A549 (cell line): ENCODE measurements around the gene PPP1R14D. TPM values are rescaled to one million over a fixed set of nuclear protein-coding genes. Genes with fewer than 3 reads are reported as not detected.

ENCODE experiments used
- ATAC-seq, 2 experiments: fragments of 200-7000 bp in 1 of 2; fragments of >200 bp in 1 of 2; cut with Nextera tagmentation in 1 of 2; cut with Tn5 transposase in 1 of 2; 3 replicates each; pipeline versions ENCODE4 v1.8.0 to v1.9.1; 2018 to 2020; ENCODE audit warnings: mild to moderate bottlenecking in 1 of 2, moderate library complexity in 1 of 2
- CTCF ChIA-PET: fragments of 300-600 bp; sonication (Branson Sonifier 250); formaldehyde crosslinking; extraction: SDS; loops from one replicate; lab custom pipeline; 2021; ENCODE audit warnings: antibody characterized with exemption, inconsistent platforms; lab: Yijun Ruan, JAX
- POLR2A ChIA-PET: fragments of 350-600 bp; formaldehyde crosslinking; extraction: SDS; loops from one replicate; lab custom pipeline; 2021; ENCODE audit warnings: antibody characterized with exemption, inconsistent platforms; lab: Yijun Ruan, JAX
- DNase-seq, 2 experiments: peaks; one replicate each; pipeline versions ENCODE4 v3.0.0 to v3.0.0-alpha.2; 2011 to 2016; ENCODE audit warnings: low read depth in 1 of 2, low spot score in 1 of 2
- FAIRE-seq: peaks from 2 replicates; lab custom pipeline; 2011; peaks lifted over from hg19 to GRCh38; lab: Jason Lieb, UNC
- H3K27ac ChIP-seq, 2 experiments: fragments of >200 bp; sonication (Bioruptor Twin); formaldehyde crosslinking; 3 replicates each; pipeline ENCODE4 v1.5.1; 2016 to 2017
- H3K4me1 ChIP-seq: fragments of >200 bp; sonication (Bioruptor Twin); formaldehyde crosslinking; 3 replicates; pipeline ENCODE4 v1.6.1; 2016
- H3K4me2 ChIP-seq: fragments of >200 bp; sonication (Bioruptor Twin); formaldehyde crosslinking; 3 replicates; pipeline ENCODE4 v1.6.1; 2016
- H3K4me3 ChIP-seq: fragments of >200 bp; sonication (Bioruptor Twin); formaldehyde crosslinking; 3 replicates; pipeline ENCODE4 v1.5.1; 2016
- H3K9me3 ChIP-seq: fragments of >200 bp; sonication (Bioruptor Twin); formaldehyde crosslinking; 3 replicates; pipeline ENCODE4 v1.6.1; 2016
- BCL3 ChIP-seq: fragments of >200 bp; sonication (Bioruptor Twin); formaldehyde crosslinking; IDR thresholded peaks from 3 replicates; pipeline ENCODE4 v1.6.1; 2016
- CBX8 ChIP-seq: fragments of 200-600 bp; sonication (generic); IDR thresholded peaks from 2 replicates; pipeline ENCODE4 v1.6.1; 2016
- CHD2 ChIP-seq: fragments of 150-350 bp; IDR thresholded peaks from 2 replicates; pipeline ENCODE4 v1.6.1; 2014; ENCODE audit warnings: low read length; ENCODE audit not compliant: partially characterized antibody
- ELK1 ChIP-seq: fragments of 150-350 bp; IDR thresholded peaks from 2 replicates; pipeline ENCODE4 v1.6.1; 2014; ENCODE audit warnings: low read depth, mild to moderate bottlenecking, low read length
- EP300 ChIP-seq, 2 experiments: fragments of >200 bp; sonication (Bioruptor Twin); formaldehyde crosslinking; IDR thresholded peaks; 2 replicates in 1 of 2; 3 replicates in 1 of 2; pipeline ENCODE4 v1.6.1; 2016 to 2017
- FOSL2 ChIP-seq, 2 experiments: fragments of 450-650 bp in 1 of 2; fragments of >200 bp in 1 of 2; sonication (Bioruptor Twin) in 1 of 2; formaldehyde crosslinking; IDR thresholded peaks; 2 replicates each; pipeline versions ENCODE4 v1.5.0 to v1.6.1; 2016 to 2020; ENCODE audit warnings: mild to moderate bottlenecking in 1 of 2, moderate library complexity in 1 of 2
- HES2 ChIP-seq: fragments of >200 bp; sonication (Bioruptor Twin); formaldehyde crosslinking; IDR thresholded peaks from 2 replicates; pipeline ENCODE4 v1.6.1; 2016
- HOXB13 ChIP-seq: fragments of 250-450 bp; sonication (Bioruptor Pico); IDR thresholded peaks from 2 replicates; pipeline ENCODE4 v1.5.0; 2020; ENCODE audit warnings: low read depth, mild to moderate bottlenecking, moderate library complexity
- MAZ ChIP-seq: fragments of 150-350 bp; IDR thresholded peaks from 2 replicates; pipeline ENCODE4 v1.6.1; 2014; ENCODE audit warnings: antibody characterized with exemption, low read depth, low read length, borderline replicate concordance
- NR3C1 ChIP-seq: fragments of >200 bp; sonication (Bioruptor Twin); formaldehyde crosslinking; IDR thresholded peaks from 3 replicates; pipeline ENCODE4 v1.6.1; 2017
- POLR2AphosphoS2 ChIP-seq: conservative IDR thresholded peaks from 2 replicates; pipeline ENCODE4 v1.6.1; 2012; ENCODE audit warnings: low read length, improper control_type of control experiment, inconsistent platforms
- RCOR1 ChIP-seq: fragments of 150-350 bp; IDR thresholded peaks from 2 replicates; pipeline ENCODE4 v1.6.1; 2014; ENCODE audit warnings: antibody characterized with exemption, low read length, low read depth
- USF2 ChIP-seq: fragments of 450-650 bp; IDR thresholded peaks from 2 replicates; pipeline ENCODE4 v1.6.1; 2014; ENCODE audit warnings: antibody characterized with exemption
- ZC3H11A ChIP-seq: fragments of 450-650 bp; IDR thresholded peaks from 2 replicates; pipeline ENCODE4 v1.6.1; 2014; ENCODE audit warnings: antibody characterized with exemption, mild to moderate bottlenecking
- WGBS: methylation state at CpG from one replicate; pipeline ENCODE4 v1.1.6; 2017; ENCODE audit errors: missing lambda C conversion rate; 5-methylcytosine and 5-hydroxymethylcytosine counted together
- polyA plus RNA-seq, 4 experiments: library from polyadenylated mRNA; depleted of rRNA in 3 of 4; stranded (reverse); fragments of >200 nt; fragmentation: RNase III in 1 of 4; extraction: RNeasy Plus Mini Kit Qiagen cat#74134 plus additional on column Dnase treatment in 1 of 4; gene quantifications; 2 replicates in 3 of 4; 3 replicates in 1 of 4; pipeline ENCODE4 v1.2.3, GENCODE V29; 2011 to 2017

The PPP1R14D gene
- polyA plus RNA-seq, 2 of the 4 experiments (the other 2 are of a cell fraction) = 0.21 to 1.1 TPM

GRCh38 chr15:40845511-40846284 lies 17.2 kb upstream of the PPP1R14D start:
- no peak for DNase-seq
- peak overlapping the region in 1 of 2 experiments; percentile 21; a peak in 1 of 6 replicates for H3K27ac ChIP-seq
- no peak overlapping the region for H3K4me3 ChIP-seq
- ATAC-seq = peak in 1 of 2 experiments; percentile 18; a peak in 3 of 6 replicates
- POLR2A ChIA-PET = no interaction called here
- H3K9me3 ChIP-seq = no peaks in the 10 kb centered on the region
- peaks cover 23% of the 10 kb centered on the region for H3K4me1 ChIP-seq
- no peak for TF ChIP-seq POLR2AphosphoS2
- no peak for TF ChIP-seq RCOR1
- TF ChIP-seq, all 56 proteins: peak for 0
- CTCF ChIA-PET = interaction anchor here (2.2 to 8.2 kb wide), 2 partner anchors 12 to 47 kb away, joined by 7 to 82 read pairs; no protein-coding TSS in a partner anchor
- 83% methylated on average over 7 of the region's 8 CpGs for WGBS
- no peak for FAIRE-seq
- H3K4me2 ChIP-seq = 0 out of 3 replicates have a peak overlapping the region, but pooled peaks have one; percentile 14

- FAIRE-seq (no peak), DNase-seq (no peak), ATAC-seq (no peak)
- ChIA-PET POLR2A (no interaction called here), CTCF (interaction anchor here (0.6 to 8.2 kb wide), 2 partner anchors 13 to 374 kb away, joined by 3 to 82 read pairs; no protein-coding TSS in a partner anchor)
- TF ChIP-seq EP300 (IDR thresholded peaks at IDR 0.05) (no peak), NR3C1 (no peak), BCL3 (no peak), CBX8 (no peak), MAZ (no peak), HOXB13 (no peak), USF2 (no peak)
- Histone ChIP-seq H3K4me3 (no peak overlapping the region), H3K4me1 (peaks cover 23% of the 10 kb centered on the region), H3K4me2 (no peak overlapping the region), H3K27ac (no peak overlapping the region), H3K9me3 (no peaks in the 10 kb centered on the region)
- 90% methylated on average over 11 of the region's 12 CpGs for WGBS
Measured at GRCh38 chr15:40845036-40845435, 16.5 kb upstream of the PPP1R14D start.

GRCh38 chr15:40844696-40845030 lies 16.2 kb upstream of the PPP1R14D start:
- H3K27ac ChIP-seq = no peak overlapping the region; a peak in 1 of 6 replicates
- TF ChIP-seq ELK1 (no peak), EP300 (IDR thresholded peaks at IDR 0.05) (no peak), RCOR1 (no peak), ZC3H11A (no peak)
- TF ChIP-seq, all 56 proteins: peak for 0
- WGBS = 97% methylated on average over 14 of the region's 28 CpGs
- DNase-seq (no peak), ATAC-seq (no peak), FAIRE-seq (no peak)
- peaks cover 23% of the 10 kb centered on the region for H3K4me1 ChIP-seq
- H3K4me3 ChIP-seq = no peak overlapping the region
- H3K4me2 ChIP-seq = peak overlapping the region; percentile 92; the same call in 1 of the 3 replicates
- CTCF ChIA-PET = interaction anchor here (0.6 to 8.2 kb wide), 2 partner anchors 13 to 374 kb away, joined by 3 to 82 read pairs; no protein-coding TSS in a partner anchor
- POLR2A ChIA-PET = no interaction called here
- no peaks in the 10 kb centered on the region for H3K9me3 ChIP-seq

GRCh38 chr15:40843885-40844695 lies 15.6 kb upstream of the PPP1R14D start, which contains the start of gene SPINT1:
Gene SPINT1 (plus strand): TSS chr15:40844048. CDS start chr15:40844555, 507 bp downstream.
- POLR2A ChIA-PET = no interaction called here
- Histone ChIP-seq H3K9me3 (no peaks in the 10 kb centered on the region), H3K4me2 (peak within 1 kb of the TSS; percentile 92), H3K27ac (peak within 1 kb of the TSS; percentile 41 to 80; a peak in 4 of 6 replicates), H3K4me1 (peaks cover 23% of the 10 kb centered on the region)
- no peak for FAIRE-seq
- CTCF ChIA-PET = interaction anchor here (0.6 to 8.2 kb wide), 3 partner anchors 9 to 375 kb away, joined by 3 to 82 read pairs (median 5); no protein-coding TSS in a partner anchor
- TF ChIP-seq FOSL2 (IDR thresholded peaks at IDR 0.05) (no peak), FOSL2 (CRISPR knock-in tag; IDR thresholded peaks at IDR 0.05) (no peak), HES2 (no peak), RCOR1 (no peak), CHD2 (no peak)
- TF ChIP-seq, all 56 proteins: peak for 0
- ATAC-seq = no peak
- H3K4me3 ChIP-seq = peak within 1 kb of the TSS; percentile 54
- 41% methylated on average over 30 of the region's 89 CpGs for WGBS
- no peak for DNase-seq
